ENCODE data around the gene RAN. TPM values are rescaled to one million over a fixed set of nuclear protein-coding genes. Genes with fewer than 3 reads are reported as not detected.

The RAN gene
- total and polyA plus RNA-seq, 9 of the 15 experiments (the other 6 are each of a cell fraction or from before 2014, with no cell fraction given), result 1,687 to 3,820 (median 2,300) TPM

GRCh38 chr12:130920723-130921381 lies 49.0 kb downstream of the RAN start:
- H3K27me3 ChIP-seq (ENCODE audit: control insufficient read depth in 2 of 2, insufficient read depth in 2 of 2, low read length in 2 of 2), result peaks cover 65 to 87% of the 10 kb centered on the region in 2 experiments
- H4K20me1 ChIP-seq (replicated peaks; ENCODE audit: control insufficient read depth, insufficient read depth, low read length), result no peaks in the 10 kb centered on the region
- no peak overlapping the region for H3K4me2 ChIP-seq (ENCODE audit: insufficient read depth, low read length)
- no peaks in the 10 kb centered on the region for H3K9me1 ChIP-seq (ENCODE audit: control insufficient read depth, insufficient read depth, low read length)
- ATAC-seq (no peak), DNase-seq (ENCODE audit: extremely low read depth in 1 of 4, low spot score in 3 of 4) (no peak), FAIRE-seq (no peak)
- no peak overlapping the region for H2AFZ ChIP-seq (ENCODE audit: low read depth, low read length)
- in situ Hi-C loops (cut with MboI), result loop anchor here (10.0 kb wide), 1 partner anchor 904 kb away; the partner anchor contains the start of gene MMP17
- intact Hi-C loops (cut with micrococcal nuclease), result no loop called here
- H3K27ac ChIP-seq (ENCODE audit: extremely low read depth, low read depth, low read length), result no peak overlapping the region
- H3K79me2 ChIP-seq (ENCODE audit: control insufficient read depth, insufficient read depth, low read length), result no peaks in the 10 kb centered on the region
- CTCF ChIA-PET (ENCODE audit: low intra/inter-chr PET ratio), result interaction anchor here (0.6 kb wide), 1 partner anchor 1029 kb away, joined by 3 read pairs; the partner anchor contains the start of gene EP400
- H3K4me1 ChIP-seq (replicated peaks in 1 of 2; ENCODE audit: control insufficient read depth in 2 of 2, insufficient read depth in 2 of 2, low read length in 2 of 2), result peaks cover 2 to 3% of the 10 kb centered on the region in 2 experiments; a peak in 1 of 5 replicates
- TF ChIP-seq FUS (optimal IDR thresholded peaks at IDR 0.05; ENCODE audit: low read depth, low read length) (no peak), CEBPG (CRISPR knock-in tag; IDR thresholded peaks at IDR 0.05) (no peak; the same call in 1 of the 2 replicates), CEBPG (tag; conservative IDR thresholded peaks at IDR 0.05 in 1 of 2, IDR thresholded peaks at IDR 0.05 in 1 of 2) (0 out of 4 replicates have a peak, but pooled peaks of 1 of the 2 experiments have one; percentile 22)
- no peaks in the 10 kb centered on the region for H3K9me3 ChIP-seq (replicated peaks; ENCODE audit: control insufficient read depth, insufficient read depth, low read depth, low read length)
- POLR2A ChIA-PET, result interaction anchor here (0.6 kb wide), 2 partner anchors 397 to 453 kb away, joined by 3 to 4 read pairs; no protein-coding TSS in a partner anchor
- H3K36me3 ChIP-seq (ENCODE audit: control insufficient read depth, insufficient read depth, low read length), result no peaks in the 10 kb centered on the region
- H3K4me3 ChIP-seq, result no peak overlapping the region
- no peak overlapping the region for H3K9ac ChIP-seq (ENCODE audit: insufficient read depth in 1 of 2, low read depth in 2 of 2, low read length in 2 of 2)
- no TSS peak for BruUV-seq (replicated peaks)
- 2% methylated on average over 8 of the region's 8 CpGs for WGBS (ENCODE audit: insufficient coverage, low coverage, missing lambda C conversion rate)

GRCh38 chr12:130922511-130922953 lies 50.7 kb downstream of the RAN start:
- ATAC-seq (no peak), FAIRE-seq (no peak), DNase-seq (ENCODE audit: extremely low read depth in 1 of 4, low spot score in 3 of 4) (no peak)
- ChIA-PET CTCF (ENCODE audit: low intra/inter-chr PET ratio) (no interaction called here), POLR2A (interaction anchor here (0.6 to 1.7 kb wide), 3 partner anchors 10 to 209 kb away, joined by 3 to 5 read pairs (median 3); no protein-coding TSS in a partner anchor)
- Histone ChIP-seq H3K27me3 (ENCODE audit: control insufficient read depth in 2 of 2, insufficient read depth in 2 of 2, low read length in 2 of 2) (peaks cover 59 to 75% of the 10 kb centered on the region in 2 experiments), H3K79me2 (ENCODE audit: control insufficient read depth, insufficient read depth, low read length) (no peaks in the 10 kb centered on the region), H3K9me1 (ENCODE audit: control insufficient read depth, insufficient read depth, low read length) (no peaks in the 10 kb centered on the region), H3K9ac (ENCODE audit: insufficient read depth in 1 of 2, low read depth in 2 of 2, low read length in 2 of 2) (no peak overlapping the region), H2AFZ (ENCODE audit: low read depth, low read length) (no peak overlapping the region), H3K36me3 (ENCODE audit: control insufficient read depth, insufficient read depth, low read length) (no peaks in the 10 kb centered on the region), H3K4me1 (replicated peaks in 1 of 2; ENCODE audit: control insufficient read depth in 2 of 2, insufficient read depth in 2 of 2, low read length in 2 of 2) (peaks cover 0 to 3% of the 10 kb centered on the region in 2 experiments; a peak in 1 of 5 replicates), H4K20me1 (replicated peaks; ENCODE audit: control insufficient read depth, insufficient read depth, low read length) (no peaks in the 10 kb centered on the region), H3K27ac (ENCODE audit: extremely low read depth, low read depth, low read length) (no peak overlapping the region), H3K4me2 (ENCODE audit: insufficient read depth, low read length) (no peak overlapping the region), H3K9me3 (replicated peaks; ENCODE audit: control insufficient read depth, insufficient read depth, low read depth, low read length) (no peaks in the 10 kb centered on the region), H3K4me3 (no peak overlapping the region)
- in situ Hi-C loops (cut with MboI), result loop anchor here (10.0 kb wide), 1 partner anchor 902 kb away; the partner anchor contains the start of gene MMP17
- no peak for TF ChIP-seq SAFB2 (IDR thresholded peaks at IDR 0.05; ENCODE audit: borderline replicate concordance, low read depth, low read length, severe bottlenecking)
- no peak for TF ChIP-seq TBL1XR1 (IDR thresholded peaks at IDR 0.05; ENCODE audit: low read length in 2 of 2)
- intact Hi-C loops (cut with micrococcal nuclease), result no loop called here
- 0% methylated on average over 4 of the region's 4 CpGs for WGBS (ENCODE audit: insufficient coverage, low coverage, missing lambda C conversion rate)
- BruUV-seq (replicated peaks), result no TSS peak

All from K562 (cell line).